Breast epithelium (tissue), 3 donors: Measurements from ENCODE around the gene TBX5.

ENCODE experiments used
- POLR2A ChIP-seq: fragments of 450-650 bp; IDR thresholded peaks from one replicate; pipeline ENCODE4 v1.6.1; 2016; ENCODE audit warnings: antibody characterized with exemption, mild to moderate bottlenecking, moderate library complexity
- TF ChIP-seq, protein P1 (sequence below), 3 donors: fragments of 450-650 bp; IDR thresholded peaks; one replicate each; pipeline ENCODE4 v1.5.1; 2016 to 2017; ENCODE audit warnings: antibody characterized with exemption in 3 of 3, mild to moderate bottlenecking in 3 of 3, moderate library complexity in 3 of 3

- TF ChIP-seq, protein P1, sequence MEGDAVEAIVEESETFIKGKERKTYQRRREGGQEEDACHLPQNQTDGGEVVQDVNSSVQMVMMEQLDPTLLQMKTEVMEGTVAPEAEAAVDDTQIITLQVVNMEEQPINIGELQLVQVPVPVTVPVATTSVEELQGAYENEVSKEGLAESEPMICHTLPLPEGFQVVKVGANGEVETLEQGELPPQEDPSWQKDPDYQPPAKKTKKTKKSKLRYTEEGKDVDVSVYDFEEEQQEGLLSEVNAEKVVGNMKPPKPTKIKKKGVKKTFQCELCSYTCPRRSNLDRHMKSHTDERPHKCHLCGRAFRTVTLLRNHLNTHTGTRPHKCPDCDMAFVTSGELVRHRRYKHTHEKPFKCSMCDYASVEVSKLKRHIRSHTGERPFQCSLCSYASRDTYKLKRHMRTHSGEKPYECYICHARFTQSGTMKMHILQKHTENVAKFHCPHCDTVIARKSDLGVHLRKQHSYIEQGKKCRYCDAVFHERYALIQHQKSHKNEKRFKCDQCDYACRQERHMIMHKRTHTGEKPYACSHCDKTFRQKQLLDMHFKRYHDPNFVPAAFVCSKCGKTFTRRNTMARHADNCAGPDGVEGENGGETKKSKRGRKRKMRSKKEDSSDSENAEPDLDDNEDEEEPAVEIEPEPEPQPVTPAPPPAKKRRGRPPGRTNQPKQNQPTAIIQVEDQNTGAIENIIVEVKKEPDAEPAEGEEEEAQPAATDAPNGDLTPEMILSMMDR (IDR thresholded peaks at IDR 0.05), result no peak
- TF ChIP-seq POLR2A, result no peak
Measured at GRCh38 chr12:114450515-114451300, 44.8 kb upstream of the TBX5 start.
